Mucosa of gallbladder (tissue), 1 donor: ENCODE measurements around the gene PRR7. TPM values are rescaled to one million over a fixed set of nuclear protein-coding genes. Genes with fewer than 3 reads are reported as not detected.

ENCODE experiments used
- DNase-seq: peaks from one replicate; pipeline ENCODE4 v3.0.0-alpha.2; 2020; ENCODE audit warnings: low spot score
- total RNA-seq: library from RNA; stranded (reverse); gene quantifications from one replicate; pipeline ENCODE4 v1.2.1, GENCODE V29; 2021
- donor health status: DM: no; HTN: no; CAD: no.

Gene PRR7
- total RNA-seq, 1 donor from 2014 or later: 7.8 TPM

DNA sequence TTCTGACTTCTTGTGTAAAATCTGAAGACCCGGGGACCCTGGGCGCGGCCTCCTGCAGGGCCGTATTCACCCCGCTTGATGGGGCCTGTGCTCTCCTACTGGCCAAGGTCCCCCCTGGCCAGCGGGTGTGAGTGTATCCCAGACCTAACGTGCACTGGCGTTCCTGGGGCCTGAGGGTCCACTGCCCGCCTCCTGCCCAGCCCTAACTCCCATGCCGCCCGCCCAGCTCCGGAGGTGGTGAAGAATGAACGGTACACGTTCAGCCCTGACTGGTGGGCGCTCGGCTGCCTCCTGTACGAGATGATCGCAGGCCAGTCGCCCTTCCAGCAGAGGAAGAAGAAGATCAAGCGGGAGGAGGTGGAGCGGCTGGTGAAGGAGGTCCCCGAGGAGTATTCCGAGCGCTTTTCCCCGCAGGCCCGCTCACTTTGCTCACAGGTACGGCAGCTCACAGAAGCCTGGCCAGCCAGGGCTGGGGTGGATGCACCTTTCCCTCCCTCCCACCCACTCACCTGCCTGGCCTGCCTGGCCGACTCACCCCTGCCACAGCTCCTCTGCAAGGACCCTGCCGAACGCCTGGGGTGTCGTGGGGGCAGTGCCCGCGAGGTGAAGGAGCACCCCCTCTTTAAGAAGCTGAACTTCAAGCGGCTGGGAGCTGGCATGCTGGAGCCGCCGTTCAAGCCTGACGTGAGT, 10.6 kb upstream of the PRR7 start:
- DNase-seq: no peak

DNA sequence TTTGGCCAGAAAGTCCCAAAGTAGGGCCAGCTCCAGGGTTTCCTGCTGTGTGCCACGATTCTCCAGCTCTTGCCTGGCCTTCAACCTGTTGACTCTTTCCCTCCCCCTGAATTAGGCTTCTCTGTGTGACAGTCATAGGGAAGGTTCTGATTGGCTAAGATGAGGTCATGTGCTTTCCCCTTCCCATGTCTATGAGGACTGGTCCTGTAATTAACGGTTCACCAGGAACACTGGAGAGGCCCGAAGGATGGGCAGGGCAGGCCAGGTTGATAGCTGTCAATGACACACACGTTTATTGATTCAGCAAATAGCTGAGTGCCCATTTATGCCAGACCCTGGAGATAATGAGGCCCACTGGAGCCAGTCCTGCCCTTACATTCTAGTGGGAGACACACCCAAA, 9.0 kb upstream of the PRR7 start:
- DNase-seq: no peak

DNA sequence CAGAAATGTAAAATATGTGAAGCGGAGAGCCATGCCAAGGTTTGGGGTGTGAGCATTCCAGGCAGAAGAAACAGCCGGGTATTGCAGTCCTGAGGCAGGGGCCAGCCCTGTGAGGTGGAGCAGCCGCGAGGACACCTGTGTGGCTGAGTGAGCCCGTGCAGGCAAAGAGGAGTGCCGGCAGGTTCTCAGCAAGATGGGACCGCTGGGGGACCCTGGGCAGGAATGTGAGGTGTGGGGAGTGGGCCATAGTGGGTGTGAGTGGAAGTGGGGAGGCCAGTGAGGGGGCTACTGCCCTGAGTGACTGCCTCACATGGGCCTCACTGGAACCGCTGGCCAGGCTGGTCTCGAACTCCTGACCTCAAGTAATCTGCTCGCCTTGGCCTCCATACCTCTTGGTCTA, 8.1 kb upstream of the PRR7 start:
- DNase-seq: no peak

- no peak for DNase-seq
Observed at GRCh38 chr5:177439518-177440053, 7.0 kb upstream of the PRR7 start.

- no peak for DNase-seq
Observed at GRCh38 chr5:177440211-177440989, 6.2 kb upstream of the PRR7 start.

DNA sequence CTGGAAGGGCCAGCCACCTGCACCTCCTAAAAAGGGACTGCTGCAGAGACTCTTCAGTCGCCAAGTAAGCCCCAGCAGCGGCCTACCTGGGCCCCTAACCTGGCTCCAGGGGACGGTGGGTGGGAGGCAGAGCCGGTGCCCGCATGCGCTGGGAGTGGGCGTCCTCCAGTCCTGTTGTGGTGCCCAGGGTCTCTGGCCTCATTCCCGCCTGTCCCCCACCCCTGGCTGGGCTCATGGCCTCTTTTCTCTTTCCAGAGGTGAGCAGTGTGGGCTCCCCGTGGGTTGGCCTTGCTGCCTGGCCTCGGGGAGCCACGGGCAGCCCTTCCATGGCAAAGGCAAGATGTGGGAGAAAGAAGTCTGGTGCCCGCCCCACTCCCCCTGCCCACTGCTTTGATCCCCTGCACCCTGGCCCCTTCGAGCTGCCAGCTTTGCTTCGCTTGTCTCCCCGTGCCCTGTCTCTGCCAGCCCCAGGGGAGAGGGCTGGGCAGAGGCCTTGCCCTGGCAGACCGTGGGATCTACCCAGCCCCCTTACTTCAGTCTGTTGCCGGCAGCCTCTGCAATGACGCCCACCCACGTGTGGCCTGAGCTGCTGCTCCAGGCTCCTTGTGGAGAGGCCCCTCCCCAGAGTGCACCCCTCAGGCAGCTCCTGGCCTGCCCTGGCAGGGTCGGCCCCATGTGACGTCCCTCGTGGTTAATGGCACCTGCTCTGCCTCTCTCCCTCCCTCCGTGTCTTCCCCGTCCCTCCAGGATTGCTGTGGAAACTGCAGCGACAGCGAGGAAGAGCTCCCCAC, 5.4 kb upstream of the PRR7 start:
- no peak for DNase-seq

- no peak for DNase-seq
Observed at GRCh38 chr5:177442066-177442826, 4.4 kb upstream of the PRR7 start.

DNA sequence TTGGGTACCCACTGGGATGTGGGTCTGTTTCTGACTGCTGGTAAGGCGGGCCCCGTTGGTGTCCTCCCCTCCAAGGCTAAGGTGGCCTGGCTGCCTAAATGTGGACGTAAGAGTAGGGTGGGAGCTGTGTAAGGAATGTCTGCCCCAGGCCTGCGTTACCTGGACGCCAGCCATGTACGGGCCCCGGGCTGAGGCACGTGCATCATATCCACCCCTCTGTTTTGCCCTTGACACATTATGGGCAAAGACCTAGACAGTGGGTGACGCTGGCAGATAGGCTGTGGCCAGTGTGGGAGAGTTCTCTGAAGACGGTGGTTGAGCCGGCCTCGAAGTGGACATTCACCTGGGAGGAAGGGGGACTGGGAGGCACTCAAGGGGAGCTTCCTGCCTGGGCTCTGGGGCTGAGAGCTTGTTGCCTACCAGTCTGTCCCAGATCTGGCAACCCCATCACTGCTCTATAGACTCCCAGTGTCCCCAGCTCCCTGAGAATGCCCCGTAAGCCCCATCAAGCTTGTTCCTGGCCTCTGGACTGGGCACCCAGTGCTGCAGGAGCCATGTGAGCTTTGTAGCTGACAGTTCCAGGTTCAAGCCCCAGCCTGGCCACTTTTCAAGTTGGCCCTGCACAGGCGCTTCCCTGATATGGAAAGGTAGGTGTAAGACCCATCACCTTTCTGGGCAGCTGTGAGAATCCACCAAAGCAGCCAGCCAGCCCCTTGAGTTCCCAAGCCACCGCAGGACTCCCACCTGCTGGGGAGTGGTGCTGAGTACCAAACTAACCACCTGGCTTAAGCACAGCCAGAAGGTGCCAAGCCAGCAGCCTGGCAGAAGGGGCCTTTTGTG, 3.2 kb upstream of the PRR7 start:
- DNase-seq: no peak

GRCh38 chr5:177444106-177445051, 2.2 kb upstream of the PRR7 start:
- DNase-seq: no peak

DNA sequence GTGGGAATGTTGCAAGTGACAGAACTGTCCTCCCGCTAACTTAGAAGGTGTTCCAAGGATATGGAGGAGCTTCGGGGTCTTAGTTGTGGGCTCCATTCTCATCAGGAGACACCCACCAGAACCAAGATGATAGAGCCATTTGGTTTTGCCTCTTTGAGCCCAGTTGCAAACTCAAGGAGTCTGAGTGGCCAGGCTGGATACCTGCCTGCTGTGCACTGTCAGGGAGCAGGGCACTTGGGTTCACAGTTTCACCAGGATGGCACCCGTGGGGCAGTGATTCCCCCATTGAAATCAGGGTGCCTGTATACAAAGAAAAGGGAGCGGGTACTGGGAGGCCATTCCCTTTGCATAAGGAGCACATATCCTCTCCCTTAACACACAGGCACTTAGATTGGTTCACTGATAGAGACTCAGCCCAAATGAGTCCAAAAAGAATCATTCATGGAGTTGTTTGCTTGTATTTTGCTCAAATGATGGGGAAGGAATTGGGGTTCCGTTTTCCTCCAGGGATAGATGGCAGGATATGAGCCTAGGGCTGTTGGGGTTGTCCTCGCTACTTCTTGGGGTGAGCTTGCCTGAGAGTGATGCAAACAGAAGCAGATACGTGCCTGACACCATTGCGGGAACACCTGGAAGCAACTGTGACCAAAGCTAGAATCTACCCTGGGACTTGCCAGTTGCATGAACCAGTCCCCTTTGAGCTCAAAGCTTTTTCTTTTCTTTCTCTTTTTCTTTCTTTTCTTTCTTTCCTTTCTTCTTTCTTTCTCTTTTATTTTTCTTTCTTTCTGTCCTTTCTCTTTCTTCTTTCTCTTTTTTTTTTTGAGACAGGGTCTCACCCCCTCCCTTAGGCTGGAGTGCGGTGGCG, 1.3 kb upstream of the PRR7 start:
- no peak for DNase-seq

GRCh38 chr5:177445917-177446199, 756 bp upstream of the PRR7 start:
- no peak for DNase-seq

DNA sequence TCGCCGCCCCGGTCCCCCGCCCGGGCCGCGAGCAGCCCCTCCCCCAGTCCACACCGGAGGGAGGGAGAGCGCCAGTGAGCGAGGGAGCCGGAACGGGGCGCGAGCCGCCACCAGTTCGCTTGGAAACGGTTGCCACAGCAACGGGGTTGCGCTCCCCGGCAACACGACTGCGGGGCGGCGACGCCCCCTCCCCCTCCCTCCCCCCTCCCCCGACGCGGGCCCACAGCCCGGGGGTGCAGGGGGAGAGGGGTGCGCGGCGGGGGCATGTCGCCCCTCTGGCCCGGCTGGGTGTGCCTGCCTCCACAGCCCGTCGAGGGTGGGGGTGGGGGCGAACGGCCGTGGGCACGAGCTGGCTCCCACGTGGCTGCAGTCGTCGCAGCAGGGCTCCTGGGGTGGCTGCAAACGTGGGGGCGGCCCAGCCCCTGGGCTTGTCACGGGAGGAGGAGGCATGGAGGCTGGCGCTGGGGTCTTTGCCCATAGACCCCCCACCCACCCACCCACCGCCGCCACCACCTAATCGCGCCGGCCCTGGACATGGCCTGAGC, 524 bp downstream of the PRR7 start:
- DNase-seq: peak; percentile 45

- DNase-seq: peak; percentile 47
Observed at GRCh38 chr5:177447611-177448243, 1.1 kb downstream of the PRR7 start.

GRCh38 chr5:177448244-177448950, 1.8 kb downstream of the PRR7 start:
- no peak for DNase-seq

DNA sequence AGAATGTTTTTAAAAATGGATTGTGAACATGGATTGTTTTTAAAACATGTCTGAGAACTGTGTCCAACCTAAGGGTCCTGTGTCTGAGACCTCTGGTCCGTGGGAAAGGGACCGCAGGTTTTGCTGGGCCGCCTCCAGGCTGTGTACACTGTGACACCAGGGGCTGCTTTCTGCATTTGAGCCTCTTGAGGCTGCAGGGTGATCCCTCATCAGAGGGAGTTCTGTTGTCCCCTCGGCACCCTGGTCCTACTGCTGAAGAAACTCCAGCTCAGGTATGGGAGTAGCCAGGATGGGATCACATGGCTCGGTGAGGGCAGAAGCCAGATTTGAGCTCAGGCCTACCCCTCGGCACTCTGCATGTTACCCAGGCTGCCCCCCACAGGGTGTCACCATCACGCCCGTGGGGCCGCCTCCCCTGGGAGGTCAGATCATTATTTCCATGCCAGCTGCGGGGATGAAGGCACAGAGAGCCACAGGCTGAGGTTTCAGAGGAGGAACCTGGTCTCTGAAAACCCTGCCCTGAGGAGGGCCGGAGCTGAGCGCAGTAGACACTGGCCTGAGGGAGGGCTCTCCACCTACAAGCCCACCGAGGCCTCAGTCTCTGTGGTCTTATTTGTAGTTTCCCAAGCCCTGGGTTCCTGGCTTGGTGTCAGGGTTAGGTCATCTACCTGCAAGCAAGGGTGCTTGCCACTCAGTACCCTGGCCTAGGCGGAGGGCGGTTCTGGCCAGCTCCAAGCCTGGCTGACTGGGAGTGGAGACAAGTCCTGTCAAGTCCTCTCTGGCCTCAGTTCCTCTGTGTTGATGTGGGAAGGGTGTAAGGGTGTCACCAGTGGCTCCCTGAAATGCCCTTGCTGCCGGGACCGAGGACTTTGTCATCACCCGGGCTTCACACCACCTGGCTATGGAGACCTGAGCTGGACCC, 2.8 kb downstream of the PRR7 start:
- no peak for DNase-seq
